CD4-positive, alpha-beta T cell (primary cell): Measurements from ENCODE around the gene AUTS2. TPM values are rescaled to one million over a fixed set of nuclear protein-coding genes. Genes with fewer than 3 reads are reported as not detected.

Source experiments
- ATAC-seq: fragments of 200-7000 bp; cut with Tn5 transposase; one replicate; pipeline ENCODE4 v1.10.0; 2022; ENCODE audit warnings: mild to moderate bottlenecking; ENCODE audit not compliant: poor library complexity
- CTCF ChIA-PET: fragments of 350-600 bp; sonication (Branson Sonifier 250); formaldehyde crosslinking; loops from one replicate; lab custom pipeline; 2021; ENCODE audit warnings: antibody characterized with exemption, inconsistent platforms; lab: Charles Lee
- POLR2A ChIA-PET: fragments of 350-600 bp; sonication (Branson Sonifier 250); formaldehyde crosslinking; loops from one replicate; lab custom pipeline; 2021; ENCODE audit warnings: antibody characterized with exemption, inconsistent platforms; lab: Charles Lee
- DNase-seq, 14 experiments: peaks; one replicate each; pipeline ENCODE4 v3.0.0-alpha.2; 2013 to 2020; ENCODE audit warnings: mixed read lengths in 2 of 14
- H3K27ac ChIP-seq, 2 donors: one replicate each; pipeline versions ENCODE4 v1.5.1 to v1.7.0; 2013; ENCODE audit warnings: low read length in 2 of 2, low read depth in 1 of 2, mild to moderate bottlenecking in 1 of 2
- H3K27me3 ChIP-seq, 2 experiments: 1 replicate in 1 of 2; 2 replicates in 1 of 2; pipeline versions ENCODE4 v1.6.1 to v1.7.0; 2013; ENCODE audit warnings: low read length in 2 of 2, control low read depth in 1 of 2, mild to moderate bottlenecking in 1 of 2, moderate library complexity in 1 of 2; ENCODE audit not compliant: insufficient read depth in 2 of 2, control insufficient read depth in 1 of 2
- H3K36me3 ChIP-seq: one replicate; pipeline ENCODE4 v1.6.1; 2013; ENCODE audit warnings: low read length, control low read depth; ENCODE audit not compliant: insufficient read depth
- H3K4me1 ChIP-seq: one replicate; pipeline ENCODE4 v1.6.1; 2013; ENCODE audit warnings: low read length, control low read depth; ENCODE audit not compliant: insufficient read depth
- H3K4me3 ChIP-seq: one replicate; pipeline ENCODE4 v1.5.1; 2013; ENCODE audit warnings: mild to moderate bottlenecking, low read length, moderate library complexity
- H3K9me3 ChIP-seq, 2 experiments: 1 replicate in 1 of 2; 2 replicates in 1 of 2; pipeline versions ENCODE4 v1.6.1 to v1.7.0; 2013; ENCODE audit warnings: low read length in 2 of 2, mild to moderate bottlenecking in 2 of 2, control low read depth in 1 of 2, moderate library complexity in 1 of 2; ENCODE audit not compliant: control insufficient read depth in 1 of 2, insufficient read depth in 1 of 2
- H3K27ac Mint-ChIP-seq: one replicate; pipeline ENCODE4 v1.8.0; 2020; ENCODE audit warnings: mixed read lengths
- H3K27me3 Mint-ChIP-seq: one replicate; pipeline ENCODE4 v1.8.0; 2021; ENCODE audit warnings: mixed read lengths
- H3K36me3 Mint-ChIP-seq: one replicate; pipeline ENCODE4 v1.8.0; 2021; ENCODE audit warnings: low read depth, mixed read lengths
- H3K4me1 Mint-ChIP-seq: one replicate; pipeline ENCODE4 v1.8.0; 2021; ENCODE audit warnings: low read depth, mixed read lengths
- H3K4me3 Mint-ChIP-seq: one replicate; pipeline ENCODE4 v1.8.0; 2020; ENCODE audit warnings: mild to moderate bottlenecking, mixed read lengths
- H3K9me3 Mint-ChIP-seq: one replicate; pipeline ENCODE4 v1.8.0; 2020; ENCODE audit warnings: mixed read lengths
- intact Hi-C, 2 experiments: fragments of 100-400 bp; cut with DNase I in 1 of 2; cut with micrococcal nuclease in 1 of 2; formaldehyde crosslinking; loops; one replicate each; pipeline versions ENCODE4 v1.15.1 to v1.9.0; 2023 to 2025; cut with DNase I, micrococcal nuclease
- total RNA-seq, 174 experiments: library from RNA in 2 of 174; stranded (reverse) in 2 of 174; gene quantifications; one replicate each; pipeline ENCODE4 v1.2.3 and lab custom pipeline; 2021 to 2026
- TF ChIP-seq, protein P1 (sequence below): fragments of 200-600 bp; IDR thresholded peaks from one replicate; pipeline ENCODE4 v1.8.0; 2022; ENCODE audit warnings: antibody characterized with exemption, mild to moderate bottlenecking

The AUTS2 gene
- total RNA-seq, 2 experiments from 2014 or later = 43.6 to 47.6 TPM

DNA sequence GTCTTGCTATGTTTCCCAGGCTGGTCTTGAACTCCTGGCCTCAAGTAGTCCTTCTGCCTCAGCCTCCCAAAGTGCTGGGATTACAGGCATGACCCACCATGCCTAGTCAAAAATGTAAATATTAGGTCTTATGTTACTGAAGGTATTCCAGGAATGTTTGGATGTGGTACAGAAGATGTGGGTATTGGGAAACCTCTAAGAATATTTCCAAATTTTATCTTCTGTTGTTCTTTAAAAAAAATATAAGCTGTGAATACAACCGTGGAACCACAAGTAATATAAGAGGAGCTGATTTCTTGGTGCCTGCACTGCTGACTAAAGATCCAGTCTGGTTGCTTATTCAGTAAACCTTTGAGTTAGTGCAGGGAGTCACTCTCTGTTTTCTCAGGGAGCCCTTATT, 178.3 kb downstream of the AUTS2 start:
- H3K27ac Mint-ChIP-seq = no peak overlapping the region
- no peaks in the 10 kb centered on the region for H3K27me3 Mint-ChIP-seq
- no peak overlapping the region for H3K4me3 Mint-ChIP-seq
- DNase-seq = no peak
- intact Hi-C loops = no loop called here
- ChIA-PET CTCF (interaction anchor here (0.5 kb wide), 1 partner anchor 15 kb away, joined by 4 read pairs; no protein-coding TSS in a partner anchor), POLR2A (no interaction called here)
- TF ChIP-seq, protein P1, sequence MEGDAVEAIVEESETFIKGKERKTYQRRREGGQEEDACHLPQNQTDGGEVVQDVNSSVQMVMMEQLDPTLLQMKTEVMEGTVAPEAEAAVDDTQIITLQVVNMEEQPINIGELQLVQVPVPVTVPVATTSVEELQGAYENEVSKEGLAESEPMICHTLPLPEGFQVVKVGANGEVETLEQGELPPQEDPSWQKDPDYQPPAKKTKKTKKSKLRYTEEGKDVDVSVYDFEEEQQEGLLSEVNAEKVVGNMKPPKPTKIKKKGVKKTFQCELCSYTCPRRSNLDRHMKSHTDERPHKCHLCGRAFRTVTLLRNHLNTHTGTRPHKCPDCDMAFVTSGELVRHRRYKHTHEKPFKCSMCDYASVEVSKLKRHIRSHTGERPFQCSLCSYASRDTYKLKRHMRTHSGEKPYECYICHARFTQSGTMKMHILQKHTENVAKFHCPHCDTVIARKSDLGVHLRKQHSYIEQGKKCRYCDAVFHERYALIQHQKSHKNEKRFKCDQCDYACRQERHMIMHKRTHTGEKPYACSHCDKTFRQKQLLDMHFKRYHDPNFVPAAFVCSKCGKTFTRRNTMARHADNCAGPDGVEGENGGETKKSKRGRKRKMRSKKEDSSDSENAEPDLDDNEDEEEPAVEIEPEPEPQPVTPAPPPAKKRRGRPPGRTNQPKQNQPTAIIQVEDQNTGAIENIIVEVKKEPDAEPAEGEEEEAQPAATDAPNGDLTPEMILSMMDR = no peak
- no peak overlapping the region for H3K27ac ChIP-seq
- no peaks in the 10 kb centered on the region for H3K36me3 Mint-ChIP-seq
- no peaks in the 10 kb centered on the region for H3K36me3 ChIP-seq
- no peak overlapping the region for H3K4me3 ChIP-seq
- ATAC-seq = no peak
- H3K4me1 ChIP-seq = no peaks in the 10 kb centered on the region
- no peaks in the 10 kb centered on the region for H3K9me3 ChIP-seq
- H3K9me3 Mint-ChIP-seq = no peaks in the 10 kb centered on the region
- H3K4me1 Mint-ChIP-seq = no peaks in the 10 kb centered on the region
- H3K27me3 ChIP-seq = no peaks in the 10 kb centered on the region

DNA sequence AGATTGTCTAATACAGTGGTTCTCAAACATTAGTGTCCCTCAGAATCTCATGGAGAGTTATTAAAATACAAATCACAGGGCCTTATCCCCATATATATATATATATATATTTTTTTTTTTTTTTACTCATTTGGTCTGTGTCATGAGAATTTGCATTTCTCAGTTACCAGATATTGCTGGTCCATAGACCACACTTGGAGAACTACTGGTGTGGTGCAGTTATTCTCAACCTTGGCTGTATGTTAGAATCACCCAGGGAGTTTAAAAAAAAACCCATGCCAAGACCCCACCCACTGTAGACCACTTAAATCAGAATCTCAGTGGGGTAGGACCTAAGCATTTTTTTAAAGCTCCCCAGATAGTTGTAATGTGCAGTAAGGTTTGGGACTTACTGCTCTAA, 179.9 kb downstream of the AUTS2 start:
- no peaks in the 10 kb centered on the region for H3K4me1 Mint-ChIP-seq
- H3K36me3 ChIP-seq = no peaks in the 10 kb centered on the region
- ChIA-PET POLR2A (no interaction called here), CTCF (no interaction called here)
- H3K27me3 ChIP-seq = no peaks in the 10 kb centered on the region
- H3K27ac ChIP-seq = no peak overlapping the region
- no peak for DNase-seq
- no peaks in the 10 kb centered on the region for H3K9me3 Mint-ChIP-seq
- H3K9me3 ChIP-seq = no peaks in the 10 kb centered on the region
- H3K36me3 Mint-ChIP-seq = no peaks in the 10 kb centered on the region
- H3K4me3 ChIP-seq = no peak overlapping the region
- no peaks in the 10 kb centered on the region for H3K27me3 Mint-ChIP-seq
- H3K27ac Mint-ChIP-seq = no peak overlapping the region
- ATAC-seq = no peak
- no peak overlapping the region for H3K4me3 Mint-ChIP-seq
- TF ChIP-seq, protein P1 = no peak
- intact Hi-C loops = no loop called here
- no peaks in the 10 kb centered on the region for H3K4me1 ChIP-seq

- H3K27ac ChIP-seq = no peak overlapping the region
- Mint-ChIP-seq H3K4me3 (no peak overlapping the region), H3K9me3 (no peaks in the 10 kb centered on the region), H3K27ac (no peak overlapping the region), H3K4me1 (no peaks in the 10 kb centered on the region), H3K27me3 (no peaks in the 10 kb centered on the region), H3K36me3 (no peaks in the 10 kb centered on the region)
- no peaks in the 10 kb centered on the region for H3K4me1 ChIP-seq
- no peak overlapping the region for H3K4me3 ChIP-seq
- TF ChIP-seq, protein P1 = no peak
- ATAC-seq (no peak), DNase-seq (no peak)
- no peaks in the 10 kb centered on the region for H3K27me3 ChIP-seq
- no peaks in the 10 kb centered on the region for H3K9me3 ChIP-seq
- CTCF ChIA-PET = no interaction called here
- no peaks in the 10 kb centered on the region for H3K36me3 ChIP-seq
- intact Hi-C loops = no loop called here
- POLR2A ChIA-PET = no interaction called here
Measured at GRCh38 chr7:69780379-69780778, 182.1 kb downstream of the AUTS2 start.
